GM10847 (cell line): ENCODE results near the gene EPN2.

Source experiments
- POLR2A ChIP-seq: IDR thresholded peaks from 2 replicates; pipeline ENCODE4 v1.6.1; 2011; ENCODE audit not compliant: insufficient read length; ENCODE audit errors: extremely low read depth

Gene EPN2

DNA sequence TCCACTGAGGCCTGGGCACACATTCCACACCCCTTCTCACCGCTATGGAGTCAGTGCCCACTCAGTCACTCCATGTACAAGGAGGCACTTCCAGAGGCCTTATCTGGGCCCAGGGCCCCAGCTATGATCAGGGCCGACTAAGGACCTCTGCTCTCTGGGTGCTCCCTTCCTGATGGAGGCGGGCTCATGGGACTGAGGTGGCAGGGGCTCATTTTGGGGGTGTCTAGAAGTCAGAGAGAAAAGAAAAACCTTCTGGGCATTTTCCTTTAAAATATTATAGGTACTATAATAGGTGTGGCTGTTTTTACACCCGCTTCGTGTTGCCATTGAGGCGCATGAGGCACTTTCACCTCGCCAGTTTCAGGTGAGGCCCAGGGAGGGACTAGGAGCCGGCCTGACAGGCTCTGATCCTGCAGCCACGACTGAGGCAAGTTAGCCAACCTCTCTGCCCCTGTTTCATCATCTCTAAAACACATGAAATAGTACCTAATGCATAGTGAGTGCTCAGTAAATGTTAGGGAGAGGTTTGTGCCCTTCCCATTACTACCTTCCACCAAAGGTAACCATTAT lies 111.0 kb downstream of the EPN2 start:
- no peak for TF ChIP-seq POLR2A

DNA sequence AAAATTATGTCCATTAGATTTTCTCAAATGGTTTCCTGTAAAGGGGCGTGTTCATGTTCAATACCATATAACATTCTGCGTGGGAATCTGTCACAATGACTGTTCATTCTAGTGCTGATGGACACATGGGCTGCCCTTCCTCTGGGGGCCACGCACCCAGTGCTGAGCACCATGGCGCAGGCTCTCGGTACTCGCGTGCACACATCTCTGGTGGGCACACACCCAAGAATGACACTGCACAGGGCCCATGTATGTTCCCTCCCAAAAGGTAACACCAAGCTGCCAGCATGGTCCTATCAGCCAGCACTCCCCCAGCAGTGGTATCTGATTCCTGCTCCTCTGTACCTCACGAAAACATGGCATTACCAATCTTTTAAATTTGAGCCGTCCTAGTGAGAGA lies 111.6 kb downstream of the EPN2 start:
- no peak for TF ChIP-seq POLR2A

DNA sequence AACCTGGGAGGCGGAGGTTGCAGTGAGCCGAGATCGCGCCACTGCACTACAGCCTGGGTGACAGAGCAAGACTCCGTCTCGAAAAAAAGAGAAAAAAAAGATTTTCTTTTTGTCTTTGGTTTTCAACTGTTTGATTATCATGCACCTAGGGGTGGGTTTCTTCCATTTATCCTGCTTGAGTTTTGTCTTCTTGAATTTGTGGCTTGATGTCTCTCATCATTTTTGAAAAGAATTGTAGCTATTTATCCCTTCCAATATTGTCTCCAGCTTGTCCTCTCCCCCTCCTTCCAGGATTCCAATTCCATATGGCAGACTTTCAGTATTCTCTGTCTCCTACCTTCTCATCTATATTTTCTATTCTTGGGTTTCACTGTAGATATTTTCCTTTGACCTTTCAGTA lies 117.6 kb downstream of the EPN2 start:
- no peak for TF ChIP-seq POLR2A

DNA sequence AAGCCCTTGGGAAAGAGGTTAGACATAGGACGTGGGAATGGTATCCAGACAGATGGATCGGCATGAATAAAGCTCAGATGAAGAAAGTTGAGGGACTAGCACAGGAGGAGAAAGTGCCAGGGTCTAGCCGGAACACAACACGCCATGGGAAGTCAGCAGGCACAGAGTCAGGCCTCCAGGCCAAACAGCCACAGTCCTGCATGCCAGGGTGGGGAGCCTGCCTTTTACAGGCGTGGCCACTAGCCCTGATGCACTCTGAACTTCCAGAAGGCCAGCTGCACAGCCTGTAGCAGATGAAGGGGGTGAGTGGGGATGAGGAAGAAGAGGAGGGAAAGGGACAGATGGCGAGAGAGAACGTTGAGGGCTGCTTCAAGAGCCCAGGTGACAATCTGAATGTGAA lies 120.2 kb downstream of the EPN2 start:
- TF ChIP-seq POLR2A = no peak

DNA sequence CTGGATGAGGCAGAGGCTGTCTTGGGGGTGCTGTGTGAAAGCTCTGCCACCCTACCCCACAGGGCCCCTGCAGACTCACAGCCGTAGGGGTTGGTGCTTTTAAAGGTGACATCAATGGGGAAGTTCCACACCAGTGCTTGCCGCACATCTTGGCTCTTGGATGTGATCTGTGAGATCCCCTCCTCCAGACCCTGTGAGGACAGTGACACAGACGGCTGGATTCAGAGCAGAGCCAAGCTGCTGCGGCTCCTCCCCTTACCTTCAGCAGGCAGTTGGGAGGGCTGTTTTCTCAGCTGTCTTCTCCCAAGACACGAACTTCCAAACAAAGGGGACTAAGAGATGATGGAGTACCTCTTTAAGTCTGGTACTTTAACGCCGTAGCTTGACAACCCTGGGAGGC lies 120.6 kb downstream of the EPN2 start:
- no peak for TF ChIP-seq POLR2A

DNA sequence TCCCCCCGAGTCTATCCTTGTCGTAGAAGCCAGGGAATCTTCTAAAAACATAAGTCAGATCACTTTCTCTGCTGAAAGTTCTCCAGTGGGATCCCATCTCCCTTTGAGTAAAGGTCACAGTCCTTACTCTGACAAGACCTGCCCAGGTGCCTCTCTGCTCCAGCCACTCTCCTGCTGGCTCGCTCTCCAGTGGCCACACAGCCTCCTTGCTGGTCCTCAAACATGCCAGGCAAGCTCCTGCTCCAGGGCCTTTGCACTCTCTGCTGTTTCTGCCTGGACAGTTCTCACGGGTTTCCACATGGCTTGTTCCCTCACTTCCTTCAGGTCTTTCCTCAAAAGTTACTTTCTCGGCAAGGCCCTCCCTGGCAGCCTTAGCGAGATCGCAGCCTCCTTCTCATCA lies 122.0 kb downstream of the EPN2 start:
- TF ChIP-seq POLR2A = no peak

DNA sequence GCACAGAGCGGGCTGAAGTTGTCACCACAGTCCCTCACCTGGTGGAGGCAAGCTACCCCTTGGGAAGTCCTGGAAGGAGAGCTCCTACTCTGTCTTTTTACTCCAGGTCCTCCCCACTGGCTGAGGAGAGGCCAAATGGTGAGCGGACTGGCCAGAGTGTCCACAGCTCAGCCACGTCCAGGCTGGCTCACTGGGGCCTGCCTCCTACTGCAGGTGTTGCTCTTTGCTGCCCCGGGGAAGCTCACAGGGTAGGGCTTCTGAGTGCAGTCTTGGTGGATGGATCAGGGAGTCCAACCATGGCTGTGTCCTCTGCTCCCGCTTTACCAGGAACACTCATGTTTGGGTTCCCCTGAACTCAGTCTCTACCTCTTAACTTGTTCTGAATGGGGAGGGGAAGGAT lies 122.7 kb downstream of the EPN2 start:
- no peak for TF ChIP-seq POLR2A

DNA sequence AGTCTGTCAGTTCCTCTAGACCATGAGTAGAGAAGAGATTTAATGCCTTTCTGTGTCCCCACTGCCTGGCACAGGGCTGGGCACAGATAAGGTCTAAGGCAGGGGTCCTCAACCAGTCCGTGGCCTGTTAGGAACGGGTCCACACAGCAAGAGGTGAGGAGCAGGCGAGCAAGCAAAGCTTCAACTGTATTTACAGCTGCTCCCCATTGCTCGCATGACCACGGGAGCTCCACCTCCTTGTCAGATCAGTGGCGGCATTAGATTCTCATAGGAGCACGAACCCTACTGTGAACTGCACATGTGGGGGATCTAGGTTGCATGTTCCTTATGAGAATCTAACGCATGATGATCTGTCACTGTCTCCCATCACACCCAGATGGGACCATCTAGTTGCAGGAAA lies 123.6 kb downstream of the EPN2 start:
- TF ChIP-seq POLR2A = no peak

DNA sequence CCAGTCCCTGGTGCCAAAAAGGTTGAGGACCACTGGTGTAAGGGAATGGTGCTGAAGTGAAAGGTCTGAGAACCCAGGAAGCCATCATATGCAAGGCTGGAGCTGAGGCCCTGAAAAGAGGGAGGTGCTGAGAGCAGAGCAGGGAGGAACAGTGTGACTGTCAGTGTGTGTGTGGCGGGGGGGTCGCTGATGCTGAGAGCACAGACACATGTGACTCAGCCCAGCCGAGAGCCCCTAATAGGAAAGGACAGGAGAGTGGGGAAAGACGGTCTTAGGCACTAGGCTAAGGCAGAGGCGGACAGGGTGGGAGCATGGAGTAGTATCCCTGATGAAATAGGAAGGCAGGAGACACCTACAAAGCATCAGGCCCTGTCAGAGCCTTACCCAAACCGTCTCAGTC lies 124.2 kb downstream of the EPN2 start:
- TF ChIP-seq POLR2A = no peak

DNA sequence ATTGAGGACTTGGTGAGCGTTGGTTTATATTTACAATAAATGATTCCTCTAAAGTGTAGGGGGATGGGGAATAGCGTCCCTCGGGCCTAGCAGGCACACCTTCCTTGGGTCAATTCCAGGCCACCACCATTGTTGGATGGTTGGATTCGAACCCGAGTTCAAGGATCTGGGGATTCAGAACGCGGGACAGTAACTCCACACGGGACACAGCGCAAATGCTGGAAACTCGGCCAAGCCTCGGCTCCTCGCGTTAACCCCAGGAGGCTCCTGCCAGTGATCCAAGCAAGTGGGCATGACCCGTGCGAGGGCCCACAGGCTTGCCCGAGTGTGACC lies 124.7 kb downstream of the EPN2 start:
- no peak for TF ChIP-seq POLR2A

DNA sequence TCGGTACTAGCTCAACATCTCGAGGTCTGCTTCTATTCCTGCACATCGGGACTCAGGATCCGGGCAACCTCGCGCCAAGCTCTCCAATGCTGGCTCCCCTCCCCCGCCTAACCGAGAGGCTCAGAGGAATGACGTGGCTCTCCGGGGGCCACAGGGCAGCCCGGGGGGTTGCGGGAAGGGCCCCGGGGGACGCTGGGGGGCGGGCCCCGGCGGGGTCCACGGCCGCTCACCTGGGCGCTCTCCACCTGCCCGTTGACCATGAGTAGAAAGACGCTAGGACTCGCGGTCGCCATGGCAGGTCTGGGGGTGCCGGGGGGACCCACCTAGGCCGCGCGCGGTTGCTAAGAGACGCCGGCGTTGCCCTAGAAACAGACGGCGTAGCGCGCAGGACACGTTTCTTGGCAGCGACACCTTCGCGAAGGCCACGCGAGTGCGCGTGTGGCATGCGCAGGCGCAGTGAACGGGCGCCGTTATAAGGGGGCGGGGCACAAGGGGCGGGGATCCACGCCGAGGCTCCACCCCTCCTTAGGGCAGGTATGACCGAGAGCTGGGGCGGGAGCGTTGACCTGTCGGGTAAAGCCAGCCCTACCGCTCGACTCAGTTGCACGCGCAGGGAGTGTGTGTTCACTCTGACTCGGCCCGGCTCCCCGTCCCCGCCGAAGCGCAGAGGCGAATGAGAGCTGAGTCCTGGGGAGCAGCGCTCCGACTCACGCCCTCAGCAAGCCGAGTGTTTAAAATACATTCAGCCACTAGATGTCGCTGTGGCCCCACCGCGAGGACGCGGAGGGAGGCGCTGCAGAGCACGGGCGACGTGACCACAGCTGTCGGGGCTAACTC lies 125.3 kb downstream of the EPN2 start, which contains the start of gene B9D1:
TSS of gene B9D1 (minus strand) at position 447 of the 837 bp plus-strand sequence. CDS start at position 293, 154 bp downstream.
- TF ChIP-seq POLR2A = no peak

DNA sequence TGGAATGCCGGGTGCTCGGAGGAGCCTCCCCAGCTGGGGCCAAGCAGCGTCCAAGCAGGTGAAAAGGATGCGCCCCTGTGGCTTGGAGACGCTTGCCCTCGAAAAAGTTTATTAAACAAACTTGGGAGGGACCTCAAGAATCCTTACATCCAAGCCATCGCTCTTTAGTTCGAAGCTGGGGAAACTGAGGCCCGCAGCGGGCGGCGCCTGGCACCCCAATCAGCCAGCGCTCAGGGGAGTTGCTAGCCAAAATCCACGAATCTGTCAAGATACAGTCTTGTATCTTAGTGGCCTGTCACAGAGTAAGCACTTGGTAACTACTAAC lies 125.9 kb downstream of the EPN2 start:
- no peak for TF ChIP-seq POLR2A

DNA sequence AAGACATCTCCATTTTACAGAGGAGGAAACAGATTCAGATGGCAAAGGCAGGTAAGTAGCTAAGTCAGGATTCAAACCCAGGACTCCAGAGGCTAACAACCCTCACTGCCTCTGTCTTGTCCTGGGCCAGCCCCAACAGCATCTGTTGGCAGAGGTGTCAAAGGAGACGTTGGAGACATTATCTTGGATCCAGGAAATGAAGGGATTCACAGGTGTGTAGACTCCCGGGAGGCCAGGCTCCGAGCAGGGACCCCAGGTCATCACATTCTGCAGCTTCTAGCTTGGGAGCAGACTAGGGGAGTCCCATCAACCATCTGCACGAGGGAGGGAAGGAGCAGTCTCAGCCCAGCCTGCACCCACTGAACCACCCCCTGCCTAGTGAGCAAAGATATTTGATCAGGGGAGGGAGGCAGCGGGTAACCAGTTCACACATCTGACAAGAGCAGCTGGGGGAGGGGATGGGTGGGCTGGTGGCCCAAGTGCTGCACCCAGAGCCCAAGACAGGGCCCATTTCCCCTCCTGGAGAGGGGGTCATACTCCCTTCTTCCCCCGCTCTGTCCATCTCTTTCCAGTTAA lies 126.4 kb downstream of the EPN2 start:
- no peak for TF ChIP-seq POLR2A

DNA sequence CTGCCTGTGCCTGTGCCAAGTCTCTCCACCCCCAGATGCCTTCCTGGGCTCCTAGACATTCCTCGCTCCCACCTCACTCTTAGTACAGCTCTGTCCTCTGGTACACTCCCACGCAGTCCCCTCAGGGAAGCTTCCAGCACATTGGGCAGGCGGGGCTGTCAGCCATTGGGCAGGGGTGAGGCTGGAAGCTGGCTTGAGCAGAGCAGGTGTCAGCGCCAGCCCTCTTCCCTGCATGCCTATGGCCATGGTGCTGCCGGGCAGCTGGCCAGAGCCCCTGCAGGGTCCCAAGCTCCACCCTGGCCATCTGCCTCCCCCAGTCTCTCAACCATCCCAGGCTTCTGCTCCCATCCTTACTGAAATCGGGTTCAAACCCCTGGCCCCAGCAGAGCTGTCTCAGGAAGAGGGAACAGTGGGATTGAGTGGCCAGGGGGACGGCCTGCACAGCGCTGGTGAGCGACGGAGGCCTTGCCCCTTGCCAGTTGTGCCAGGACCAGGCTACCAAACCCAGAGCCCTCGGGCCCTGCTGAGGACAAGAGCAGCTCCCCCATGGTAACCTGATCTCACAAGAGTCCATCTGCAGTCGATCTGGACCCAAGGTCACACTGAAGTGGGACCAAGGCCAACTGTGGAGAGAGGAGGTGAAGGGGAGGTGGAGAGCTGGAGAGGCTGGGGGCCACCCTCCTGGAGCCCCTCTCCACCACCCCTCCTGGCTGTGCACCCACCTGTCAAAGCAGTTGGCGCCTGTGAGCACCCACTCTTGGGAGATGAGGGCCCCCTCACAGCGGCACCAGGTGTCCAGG lies 127.7 kb downstream of the EPN2 start:
- no peak for TF ChIP-seq POLR2A

DNA sequence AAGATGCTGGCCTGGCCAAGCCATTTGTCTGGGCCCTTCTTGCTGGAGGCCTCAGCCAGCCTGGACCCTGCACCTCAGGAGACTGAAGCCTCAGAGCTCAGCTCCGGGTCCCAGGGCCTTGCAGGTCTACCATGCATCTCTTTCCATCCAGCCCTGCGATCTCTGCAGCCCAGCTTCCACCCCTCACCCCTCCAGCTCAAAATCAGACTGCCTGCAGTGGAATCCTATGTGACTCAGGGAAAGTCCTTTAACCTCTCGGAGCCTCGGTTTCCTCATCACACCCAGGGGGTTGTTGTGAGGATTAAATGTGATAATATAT lies 128.3 kb downstream of the EPN2 start:
- no peak for TF ChIP-seq POLR2A
